Heart right ventricle (tissue), 16 donors: ENCODE measurements around the gene KRT86. TPM values are rescaled to one million over a fixed set of nuclear protein-coding genes. Genes with fewer than 3 reads are reported as not detected.
A peak's percentile ranks its signal among the peaks of the same experiment; 100 is the strongest.

ENCODE experiments used
- ATAC-seq, 8 donors: fragments of 200-7000 bp; cut with Tn5 transposase; one replicate each; pipeline ENCODE4 v1.9.1; 2020; ENCODE audit warnings: mild to moderate bottlenecking in 8 of 8, moderate library complexity in 8 of 8, moderate number of reproducible peaks in 1 of 8
- DNase-seq, 2 donors: peaks; one replicate each; pipeline ENCODE4 v3.0.0-alpha.2; 2020
- H3K27ac ChIP-seq, 10 donors: fragments of 200-600 bp; sonication (generic) in 2 of 10; one replicate each; pipeline versions ENCODE4 v1.5.0 to v1.8.0; 2020 to 2022; ENCODE audit warnings: mild to moderate bottlenecking in 3 of 10
- H3K27me3 ChIP-seq, 7 donors: fragments of 200-600 bp; one replicate each; pipeline ENCODE4 v1.8.0; 2021 to 2022; ENCODE audit warnings: mild to moderate bottlenecking in 2 of 7
- H3K36me3 ChIP-seq, 9 donors: fragments of 200-600 bp; sonication (generic) in 1 of 9; one replicate each; pipeline versions ENCODE4 v1.5.0 to v1.8.0; 2020 to 2022; ENCODE audit warnings: mild to moderate bottlenecking in 2 of 9
- H3K4me1 ChIP-seq, 9 donors: fragments of 200-600 bp; sonication (generic) in 1 of 9; one replicate each; pipeline versions ENCODE4 v1.5.0 to v1.8.0; 2020 to 2022; ENCODE audit warnings: mild to moderate bottlenecking in 4 of 9
- H3K4me3 ChIP-seq, 10 donors: fragments of 200-600 bp; sonication (generic) in 2 of 10; one replicate each; pipeline versions ENCODE4 v1.5.0 to v1.8.0; 2020 to 2022; ENCODE audit warnings: mild to moderate bottlenecking in 7 of 10, moderate library complexity in 2 of 10
- H3K9me3 ChIP-seq, 11 donors: fragments of 200-600 bp in 10 of 11; sonication (generic) in 2 of 11; one replicate each; pipeline versions ENCODE4 v1.5.0 to v1.8.0; 2013 to 2022; ENCODE audit warnings: mild to moderate bottlenecking in 2 of 11, control low read depth in 1 of 11, moderate library complexity in 1 of 11
- WGBS, 2 donors: extraction: QIAGEN DNeasy Blood & Tissue Kit; methylation state at CpG; one replicate each; pipeline ENCODE4 v1.1.7; 2013; ENCODE audit warnings: inconsistent platforms in 1 of 2; 5-methylcytosine and 5-hydroxymethylcytosine counted together
- intact Hi-C, 10 donors: fragments of 100-400 bp; cut with DNase I; formaldehyde crosslinking; loops; one replicate each; pipeline versions ENCODE4 v1.11.1 to v1.14.2; 2022
- polyA plus RNA-seq, 2 donors: library from polyadenylated mRNA; stranded (reverse); fragments of 200-250 nt; gene quantifications; one replicate each; pipeline ENCODE4 v1.2.3, GENCODE V29; 2013
- total RNA-seq, 10 donors: library from RNA; stranded (reverse); fragmentation: NEBNext Ultra II Directional in 3 of 10; extraction: Animal tissue kit (Norgen Biotek cat#: 25700) in 3 of 10; gene quantifications; one replicate each; pipeline versions ENCODE4 v1.2.1 to v1.2.4, GENCODE V29; 2021 to 2023
- TF ChIP-seq, protein P1 (sequence below), 9 donors: fragments of 200-600 bp; sonication (generic) in 2 of 9; IDR thresholded peaks; one replicate each; pipeline versions ENCODE4 v1.5.0 to v1.8.0; 2021 to 2022; ENCODE audit warnings: antibody characterized with exemption in 9 of 9, mild to moderate bottlenecking in 5 of 9, moderate library complexity in 1 of 9
- donor health status: Arrhythmogenic right ventricular cardiomyopathy.
- donor health status: ischemic (EF 13 %, LVEDD 7.1; RV severe dilation, severe dysfunction).
- donor health status: healthy with polysubstance abuse.
- donor health status: DM: no; HTN: yes; CAD: no.
- donor health status: DM: no; HTN: no; CAD: no.
- donor health status: ischemic (EF 25% LVEDD 6.9; RV normal size, moderate dysfunction).
- donor health status: ischemic (EF 25% LVEDD 5.7; RV mildly dilated, moderate dysfunction).
- donor health status: healthy.
- donor health status: DM: yes; HTN: yes; CAD: no.
- donor health status: Ischemic cardiomyopathy.
- donor health status: ischemic (EF 35%, LVEDD 5.7; RV mildly dilated, moderate dysfunction).
- donor health status: nonischemic (EF 11% LVEDD 7.7; RV severe dilation, severe dysfunction).
- donor health status: DM: yes; HTN: yes; CAD: no.
- donor health status: PGD.
- donor health status: ischemic (EF 29% LVEDD 5.4; RV normal size, mild dysfunction).
- donor health status: nonischemic (EF 23%, LVEDD 6.1; RV moderate dilation, normal function).

Gene KRT86
- total and polyA plus RNA-seq, 12 donors, result 0.01 to 0.19 TPM; not detected in 10

DNA sequence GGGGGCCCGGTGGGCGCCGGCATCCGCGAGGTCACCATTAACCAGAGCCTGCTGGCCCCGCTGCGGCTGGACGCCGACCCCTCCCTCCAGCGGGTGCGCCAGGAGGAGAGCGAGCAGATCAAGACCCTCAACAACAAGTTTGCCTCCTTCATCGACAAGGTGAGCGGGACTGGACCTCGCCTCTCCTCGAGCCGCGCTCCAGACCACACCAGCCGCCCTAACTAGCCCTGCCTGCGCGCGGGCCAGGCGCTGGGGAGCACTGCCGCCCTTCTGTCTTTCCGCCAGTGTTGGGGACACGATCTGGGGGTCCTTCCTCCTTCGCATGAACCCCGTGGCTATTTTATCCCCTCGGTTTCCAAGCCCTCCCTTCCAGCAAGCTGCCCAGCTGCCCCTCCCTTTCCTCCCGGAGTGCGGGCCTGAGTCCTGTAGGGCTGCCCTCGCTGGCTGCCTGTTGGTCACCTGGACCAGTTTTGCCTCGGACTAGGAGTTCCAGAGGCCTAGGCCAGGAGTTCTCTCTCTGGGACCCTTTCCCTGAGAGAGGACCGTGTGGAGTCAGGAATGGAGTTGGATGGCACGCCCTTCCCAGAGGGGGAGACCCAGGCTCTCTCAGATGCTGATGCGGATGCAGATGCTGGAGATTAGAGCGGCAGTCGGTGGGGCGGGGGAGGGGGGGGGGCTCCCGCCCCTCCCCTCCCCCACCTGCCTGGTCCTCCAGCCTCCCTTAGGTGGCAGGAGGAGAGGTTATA lies 40.8 kb upstream of the KRT86 start:
- Histone ChIP-seq H3K36me3 (no peaks in the 10 kb centered on the region), H3K27me3 (peaks cover 15 to 52% (median 32%) of the 10 kb centered on the region in 7 donors), H3K4me1 (peaks cover 4 to 45% (median 19%) of the 10 kb centered on the region in 9 donors), H3K4me3 (peak overlapping the region in 5 of 10 donors; percentile 3 to 14 (median 10)), H3K27ac (no peak overlapping the region), H3K9me3 (no peaks in the 10 kb centered on the region)
- no peak for ATAC-seq
- intact Hi-C loops, result no loop called here
- WGBS, 2 donors, result 9 to 21% methylated on average over 37 to 40 of the region's 40 CpGs
- no peak for DNase-seq
- TF ChIP-seq, protein P1, sequence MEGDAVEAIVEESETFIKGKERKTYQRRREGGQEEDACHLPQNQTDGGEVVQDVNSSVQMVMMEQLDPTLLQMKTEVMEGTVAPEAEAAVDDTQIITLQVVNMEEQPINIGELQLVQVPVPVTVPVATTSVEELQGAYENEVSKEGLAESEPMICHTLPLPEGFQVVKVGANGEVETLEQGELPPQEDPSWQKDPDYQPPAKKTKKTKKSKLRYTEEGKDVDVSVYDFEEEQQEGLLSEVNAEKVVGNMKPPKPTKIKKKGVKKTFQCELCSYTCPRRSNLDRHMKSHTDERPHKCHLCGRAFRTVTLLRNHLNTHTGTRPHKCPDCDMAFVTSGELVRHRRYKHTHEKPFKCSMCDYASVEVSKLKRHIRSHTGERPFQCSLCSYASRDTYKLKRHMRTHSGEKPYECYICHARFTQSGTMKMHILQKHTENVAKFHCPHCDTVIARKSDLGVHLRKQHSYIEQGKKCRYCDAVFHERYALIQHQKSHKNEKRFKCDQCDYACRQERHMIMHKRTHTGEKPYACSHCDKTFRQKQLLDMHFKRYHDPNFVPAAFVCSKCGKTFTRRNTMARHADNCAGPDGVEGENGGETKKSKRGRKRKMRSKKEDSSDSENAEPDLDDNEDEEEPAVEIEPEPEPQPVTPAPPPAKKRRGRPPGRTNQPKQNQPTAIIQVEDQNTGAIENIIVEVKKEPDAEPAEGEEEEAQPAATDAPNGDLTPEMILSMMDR (IDR thresholded peaks at IDR 0.05), result no peak

DNA sequence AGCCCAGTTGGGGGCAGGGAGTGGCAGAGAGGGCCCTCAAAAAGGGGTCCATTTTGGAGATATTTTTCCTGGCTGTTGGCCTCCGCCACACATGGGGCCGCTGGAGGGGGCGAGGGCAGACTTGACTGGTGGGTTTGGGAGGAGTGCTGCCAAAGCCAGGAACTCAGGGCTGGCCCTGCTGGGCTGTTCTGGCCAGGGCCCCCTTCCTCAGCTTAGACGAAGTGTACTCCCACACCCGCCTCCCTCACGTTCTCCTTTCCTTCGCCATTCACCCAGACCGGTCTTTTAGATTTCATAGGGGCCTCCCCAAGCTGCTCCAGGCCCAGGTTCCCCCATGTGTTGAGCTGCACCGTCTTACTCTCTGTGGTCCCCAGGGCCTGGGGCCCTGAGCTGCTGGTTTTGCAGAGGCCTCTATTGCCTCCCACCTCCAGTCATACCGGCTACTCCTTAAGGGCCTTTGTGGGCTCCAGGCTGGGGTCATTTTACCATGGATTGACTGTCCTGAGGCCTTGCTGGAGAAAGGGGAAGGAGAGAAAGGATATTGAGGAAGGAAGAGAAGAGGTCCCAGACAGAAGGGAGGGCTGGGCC lies 40.1 kb upstream of the KRT86 start:
- Histone ChIP-seq H3K27me3 (peaks cover 15 to 50% (median 32%) of the 10 kb centered on the region in 7 donors), H3K4me3 (no peak overlapping the region), H3K9me3 (no peaks in the 10 kb centered on the region), H3K36me3 (no peaks in the 10 kb centered on the region), H3K4me1 (peaks cover 4 to 45% (median 19%) of the 10 kb centered on the region in 9 donors), H3K27ac (no peak overlapping the region)
- intact Hi-C loops, result no loop called here
- 75 to 80% methylated on average over 10 of the region's 10 CpGs for WGBS, 2 donors
- TF ChIP-seq, protein P1 (IDR thresholded peaks at IDR 0.05), result no peak
- DNase-seq (no peak), ATAC-seq (no peak)

DNA sequence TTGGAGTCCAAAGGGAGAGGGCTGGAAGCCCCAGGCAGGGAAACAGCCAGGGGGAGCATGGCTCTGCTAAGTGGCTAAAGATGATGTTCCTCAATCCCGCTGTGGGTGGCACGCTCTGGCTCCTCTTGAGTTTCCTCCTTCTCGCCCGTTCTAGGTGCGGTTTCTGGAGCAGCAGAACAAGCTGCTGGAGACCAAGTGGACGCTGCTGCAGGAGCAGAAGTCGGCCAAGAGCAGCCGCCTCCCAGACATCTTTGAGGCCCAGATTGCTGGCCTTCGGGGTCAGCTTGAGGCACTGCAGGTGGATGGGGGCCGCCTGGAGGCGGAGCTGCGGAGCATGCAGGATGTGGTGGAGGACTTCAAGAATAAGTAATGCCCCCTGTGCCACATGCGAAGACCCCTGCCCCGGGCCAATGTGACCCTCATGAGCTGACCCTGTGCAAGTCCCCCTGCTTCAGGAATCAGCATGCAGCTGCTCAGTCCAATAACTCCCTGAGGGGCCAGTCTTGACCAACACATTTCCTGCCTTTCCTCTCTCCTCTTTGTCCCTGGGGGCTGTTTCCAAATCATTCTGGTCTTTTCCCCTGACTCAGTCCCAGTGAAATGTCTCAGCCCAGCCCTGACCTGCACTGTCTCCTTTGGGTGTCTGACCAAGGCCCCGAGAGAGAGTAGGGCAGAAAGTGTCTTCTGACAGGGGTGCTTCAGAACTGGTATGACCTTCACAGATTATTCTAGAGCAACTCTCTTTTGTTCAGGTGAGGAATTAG lies 39.3 kb upstream of the KRT86 start:
- no peak for DNase-seq
- WGBS, 2 donors, result 91 to 92% methylated on average over 15 of the region's 15 CpGs
- no peaks in the 10 kb centered on the region for H3K36me3 ChIP-seq
- peaks cover 4 to 43% (median 19%) of the 10 kb centered on the region in 9 donors for H3K4me1 ChIP-seq
- intact Hi-C loops, result no loop called here
- TF ChIP-seq, protein P1 (IDR thresholded peaks at IDR 0.05), result no peak
- peaks cover 15 to 47% (median 32%) of the 10 kb centered on the region in 7 donors for H3K27me3 ChIP-seq
- H3K27ac ChIP-seq, result no peak overlapping the region
- H3K4me3 ChIP-seq, result no peak overlapping the region
- ATAC-seq, result no peak
- no peaks in the 10 kb centered on the region for H3K9me3 ChIP-seq

DNA sequence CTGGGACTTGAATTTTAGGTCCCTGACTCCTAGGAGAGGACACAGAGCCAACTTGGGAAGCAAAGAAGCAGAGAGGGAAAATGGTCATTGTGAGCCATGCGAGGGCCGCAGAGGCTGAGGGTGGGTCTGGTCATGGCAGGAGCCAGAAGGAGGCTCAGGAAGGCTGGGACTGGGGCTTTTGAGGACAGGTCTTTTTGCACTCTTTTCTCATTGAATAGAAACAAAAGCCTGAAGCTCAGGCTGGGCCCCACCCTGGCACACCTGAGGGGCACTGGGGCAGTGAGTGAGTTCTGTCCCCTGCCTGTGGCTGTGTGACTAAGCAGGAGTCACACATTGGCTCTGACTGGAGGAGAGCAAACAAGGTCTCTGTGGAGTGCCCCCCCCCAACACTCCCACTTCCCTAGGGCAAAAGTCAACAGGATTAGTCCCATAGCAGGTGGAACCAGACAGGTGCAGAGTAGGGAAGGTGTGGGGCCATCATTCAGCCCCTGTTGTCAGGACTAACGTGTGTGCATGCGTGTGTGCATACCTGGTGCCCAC lies 38.6 kb upstream of the KRT86 start:
- no peak for DNase-seq
- Histone ChIP-seq H3K4me1 (peaks cover 0 to 36% (median 19%) of the 10 kb centered on the region in 9 donors), H3K36me3 (no peaks in the 10 kb centered on the region), H3K4me3 (no peak overlapping the region), H3K27me3 (peaks cover 15 to 47% (median 32%) of the 10 kb centered on the region in 7 donors), H3K9me3 (no peaks in the 10 kb centered on the region), H3K27ac (no peak overlapping the region)
- TF ChIP-seq, protein P1 (IDR thresholded peaks at IDR 0.05), result no peak
- ATAC-seq, result no peak
- intact Hi-C loops, result no loop called here
- 80 to 95% methylated on average over 4 of the region's 4 CpGs for WGBS, 2 donors
